ENCODE measurements around the gene WDFY3. TPM values are rescaled to one million over a fixed set of nuclear protein-coding genes. Genes with fewer than 3 reads are reported as not detected.

The WDFY3 gene
- total and polyA plus RNA-seq, 2 of the 13 experiments (the other 11 are each of a cell fraction or from before 2014, with no cell fraction given) = 16.7 to 24.5 TPM

DNA sequence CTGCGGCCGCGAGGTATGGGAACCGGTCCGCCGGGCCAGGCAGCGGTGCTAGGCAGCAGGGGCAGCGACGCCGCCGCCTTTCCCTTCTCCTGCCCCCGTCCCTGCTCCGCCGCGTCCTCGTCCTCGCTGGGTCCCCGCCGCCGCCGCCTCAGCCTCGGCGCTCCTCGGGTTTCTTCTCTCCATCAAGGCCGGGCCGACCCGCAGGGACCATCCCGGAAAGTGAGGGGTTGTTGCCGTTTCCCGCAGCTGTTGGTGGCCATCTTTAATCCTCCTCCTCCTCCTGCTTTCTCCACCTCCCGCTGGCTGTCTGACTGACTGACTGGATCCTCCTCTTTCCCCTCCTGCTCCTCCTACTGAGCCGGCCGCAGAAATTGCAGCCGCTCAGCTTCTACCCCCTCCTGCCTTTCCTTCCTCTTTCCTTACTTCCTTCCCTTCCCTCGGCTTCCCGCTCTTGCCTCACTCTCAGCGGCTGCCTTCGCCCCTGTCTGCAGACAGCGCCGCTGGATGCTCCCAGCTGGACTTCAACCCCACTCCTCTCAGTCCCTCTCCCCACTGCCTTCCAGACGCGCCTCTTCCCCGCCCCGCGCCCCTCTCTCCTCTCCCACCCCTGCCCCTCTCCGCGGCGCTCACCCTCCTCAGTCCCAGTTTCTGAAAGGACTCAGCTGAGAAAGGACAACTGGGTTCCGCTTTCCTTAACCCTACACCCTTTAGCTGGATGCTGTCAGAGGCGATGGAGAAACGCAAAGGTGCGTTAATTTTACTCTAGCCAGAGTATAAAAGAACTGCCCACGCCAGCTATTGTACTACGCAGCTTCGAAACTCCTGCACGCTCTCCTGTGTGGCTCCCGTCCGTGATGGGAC lies at the start of gene WDFY3 (continued):
- TF ChIP-seq IKZF4 (CRISPR knock-in tag; IDR thresholded peaks at IDR 0.05; ENCODE audit: borderline replicate concordance, low read depth, not compliant biosample characterization) (no peak), PLRG1 (conservative IDR thresholded peaks at IDR 0.05) (no peak), ZNF251 (CRISPR knock-in tag; IDR thresholded peaks at IDR 0.05) (no peak), SETDB1 (CRISPR knock-in tag; IDR thresholded peaks at IDR 0.05; ENCODE audit: borderline replicate concordance) (no peak), HNRNPL (IDR thresholded peaks at IDR 0.05; ENCODE audit: low read depth, low read length) (no peak), ZNF564 (CRISPR knock-in tag; IDR thresholded peaks at IDR 0.05) (no peak; the same call in 1 of the 2 replicates), NFKBIZ (CRISPR knock-in tag; IDR thresholded peaks at IDR 0.05) (no peak), RFXAP (CRISPR knock-in tag; IDR thresholded peaks at IDR 0.05; ENCODE audit: borderline replicate concordance) (0 out of 2 replicates have a peak, but pooled peaks have one; percentile 19), RXRA (CRISPR knock-in tag; IDR thresholded peaks at IDR 0.05) (no peak), XRCC5 (optimal IDR thresholded peaks at IDR 0.05; ENCODE audit: low read length) (no peak), REXO4 (CRISPR knock-in tag; IDR thresholded peaks at IDR 0.05; ENCODE audit: borderline replicate concordance) (no peak), POLR2G (IDR thresholded peaks at IDR 0.05; ENCODE audit: low read depth, low read length) (peak; percentile 69), AGO2 (optimal IDR thresholded peaks at IDR 0.05; ENCODE audit: low read depth, low read length) (no peak), ZNF230 (CRISPR knock-in tag; IDR thresholded peaks at IDR 0.05) (no peak), ZNF614 (CRISPR knock-in tag; IDR thresholded peaks at IDR 0.05; ENCODE audit: borderline replicate concordance) (peak; percentile 31; the same call in 1 of the 2 replicates)
- TF ChIP-seq, protein P1, sequence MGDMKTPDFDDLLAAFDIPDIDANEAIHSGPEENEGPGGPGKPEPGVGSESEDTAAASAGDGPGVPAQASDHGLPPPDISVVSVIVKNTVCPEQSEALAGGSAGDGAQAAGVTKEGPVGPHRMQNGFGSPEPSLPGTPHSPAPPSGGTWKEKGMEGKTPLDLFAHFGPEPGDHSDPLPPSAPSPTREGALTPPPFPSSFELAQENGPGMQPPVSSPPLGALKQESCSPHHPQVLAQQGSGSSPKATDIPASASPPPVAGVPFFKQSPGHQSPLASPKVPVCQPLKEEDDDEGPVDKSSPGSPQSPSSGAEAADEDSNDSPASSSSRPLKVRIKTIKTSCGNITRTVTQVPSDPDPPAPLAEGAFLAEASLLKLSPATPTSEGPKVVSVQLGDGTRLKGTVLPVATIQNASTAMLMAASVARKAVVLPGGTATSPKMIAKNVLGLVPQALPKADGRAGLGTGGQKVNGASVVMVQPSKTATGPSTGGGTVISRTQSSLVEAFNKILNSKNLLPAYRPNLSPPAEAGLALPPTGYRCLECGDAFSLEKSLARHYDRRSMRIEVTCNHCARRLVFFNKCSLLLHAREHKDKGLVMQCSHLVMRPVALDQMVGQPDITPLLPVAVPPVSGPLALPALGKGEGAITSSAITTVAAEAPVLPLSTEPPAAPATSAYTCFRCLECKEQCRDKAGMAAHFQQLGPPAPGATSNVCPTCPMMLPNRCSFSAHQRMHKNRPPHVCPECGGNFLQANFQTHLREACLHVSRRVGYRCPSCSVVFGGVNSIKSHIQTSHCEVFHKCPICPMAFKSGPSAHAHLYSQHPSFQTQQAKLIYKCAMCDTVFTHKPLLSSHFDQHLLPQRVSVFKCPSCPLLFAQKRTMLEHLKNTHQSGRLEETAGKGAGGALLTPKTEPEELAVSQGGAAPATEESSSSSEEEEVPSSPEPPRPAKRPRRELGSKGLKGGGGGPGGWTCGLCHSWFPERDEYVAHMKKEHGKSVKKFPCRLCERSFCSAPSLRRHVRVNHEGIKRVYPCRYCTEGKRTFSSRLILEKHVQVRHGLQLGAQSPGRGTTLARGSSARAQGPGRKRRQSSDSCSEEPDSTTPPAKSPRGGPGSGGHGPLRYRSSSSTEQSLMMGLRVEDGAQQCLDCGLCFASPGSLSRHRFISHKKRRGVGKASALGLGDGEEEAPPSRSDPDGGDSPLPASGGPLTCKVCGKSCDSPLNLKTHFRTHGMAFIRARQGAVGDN (CRISPR knock-in tag; IDR thresholded peaks at IDR 0.05) = peak; percentile 30; the same call in 1 of the 2 replicates
- TF ChIP-seq, protein P2, sequence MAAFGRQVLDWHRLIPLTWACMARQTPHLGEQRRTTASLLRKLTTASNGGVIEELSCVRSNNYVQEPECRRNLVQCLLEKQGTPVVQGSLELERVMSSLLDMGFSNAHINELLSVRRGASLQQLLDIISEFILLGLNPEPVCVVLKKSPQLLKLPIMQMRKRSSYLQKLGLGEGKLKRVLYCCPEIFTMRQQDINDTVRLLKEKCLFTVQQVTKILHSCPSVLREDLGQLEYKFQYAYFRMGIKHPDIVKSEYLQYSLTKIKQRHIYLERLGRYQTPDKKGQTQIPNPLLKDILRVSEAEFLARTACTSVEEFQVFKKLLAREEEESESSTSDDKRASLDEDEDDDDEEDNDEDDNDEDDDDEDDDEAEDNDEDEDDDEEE (CRISPR knock-in tag; IDR thresholded peaks at IDR 0.05) = no peak
- TF ChIP-seq, protein P3, sequence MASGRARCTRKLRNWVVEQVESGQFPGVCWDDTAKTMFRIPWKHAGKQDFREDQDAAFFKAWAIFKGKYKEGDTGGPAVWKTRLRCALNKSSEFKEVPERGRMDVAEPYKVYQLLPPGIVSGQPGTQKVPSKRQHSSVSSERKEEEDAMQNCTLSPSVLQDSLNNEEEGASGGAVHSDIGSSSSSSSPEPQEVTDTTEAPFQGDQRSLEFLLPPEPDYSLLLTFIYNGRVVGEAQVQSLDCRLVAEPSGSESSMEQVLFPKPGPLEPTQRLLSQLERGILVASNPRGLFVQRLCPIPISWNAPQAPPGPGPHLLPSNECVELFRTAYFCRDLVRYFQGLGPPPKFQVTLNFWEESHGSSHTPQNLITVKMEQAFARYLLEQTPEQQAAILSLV (CRISPR knock-in tag; IDR thresholded peaks at IDR 0.05; ENCODE audit: borderline replicate concordance) = no peak
